Stimulated activated CD8-positive, alpha-beta memory T cell treated with anti-CD3 and anti-CD28 coated beads, Interleukin-7, amount 100 ng/mL, for 4 hours (primary cell): ENCODE results near the gene TRABD.
"Not testable (repeated sequence)": the region's sequence is repeated elsewhere in the genome, so short reads cannot be mapped to it uniquely, and the experiment has no call there.

Source experiments
- DNase-seq, 2 donors: peaks; one replicate each; pipeline ENCODE4 v3.0.0-alpha.2; 2020; ENCODE audit warnings: low read depth in 2 of 2

The TRABD gene

DNA sequence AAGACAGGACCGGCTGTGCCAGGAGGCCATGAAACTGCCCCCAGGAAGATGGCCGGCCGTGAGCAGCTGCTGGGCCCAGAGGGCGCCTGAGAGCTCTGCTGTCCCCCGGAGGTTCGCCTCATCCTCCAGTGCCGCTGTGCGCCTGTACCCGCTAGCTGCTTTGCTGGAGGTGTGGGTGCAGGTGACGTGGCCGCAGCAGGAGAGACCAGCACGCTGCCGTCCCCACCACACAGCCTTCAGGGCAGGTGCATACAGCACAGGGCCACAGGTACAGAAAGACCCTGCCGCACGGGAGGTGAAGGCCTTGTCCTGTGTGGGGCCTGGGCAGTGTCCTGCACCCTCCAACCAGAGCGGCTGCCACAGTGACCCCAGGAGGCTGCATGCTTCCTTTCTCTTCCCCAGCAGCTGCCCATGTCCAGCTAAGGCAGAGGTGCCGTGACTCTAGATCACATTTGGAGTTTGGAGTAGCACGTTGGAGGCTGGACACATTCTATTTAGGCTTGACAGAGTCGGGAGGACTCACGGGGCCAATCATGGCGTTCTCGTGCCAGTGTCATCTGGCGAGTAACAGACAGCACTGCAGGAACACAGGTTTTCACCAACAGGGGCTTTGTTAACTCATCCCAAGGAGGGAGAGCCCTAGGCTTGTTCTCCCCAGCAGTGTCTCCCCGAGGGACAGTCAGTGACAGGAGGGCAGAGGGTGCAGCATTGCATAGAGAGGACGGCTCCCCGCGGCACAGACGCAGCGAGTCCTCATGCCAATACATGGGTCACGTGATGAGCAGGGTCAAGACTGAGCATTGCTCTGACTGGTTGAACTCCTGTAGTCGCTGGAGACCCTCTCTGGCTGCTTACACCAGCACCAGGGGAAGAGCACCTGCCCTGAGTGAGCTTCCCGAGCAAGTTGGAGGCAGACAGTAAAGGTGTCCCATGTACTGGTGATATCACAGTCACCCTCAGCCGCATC lies 33.9 kb upstream of the TRABD start:
- DNase-seq: no peak

DNA sequence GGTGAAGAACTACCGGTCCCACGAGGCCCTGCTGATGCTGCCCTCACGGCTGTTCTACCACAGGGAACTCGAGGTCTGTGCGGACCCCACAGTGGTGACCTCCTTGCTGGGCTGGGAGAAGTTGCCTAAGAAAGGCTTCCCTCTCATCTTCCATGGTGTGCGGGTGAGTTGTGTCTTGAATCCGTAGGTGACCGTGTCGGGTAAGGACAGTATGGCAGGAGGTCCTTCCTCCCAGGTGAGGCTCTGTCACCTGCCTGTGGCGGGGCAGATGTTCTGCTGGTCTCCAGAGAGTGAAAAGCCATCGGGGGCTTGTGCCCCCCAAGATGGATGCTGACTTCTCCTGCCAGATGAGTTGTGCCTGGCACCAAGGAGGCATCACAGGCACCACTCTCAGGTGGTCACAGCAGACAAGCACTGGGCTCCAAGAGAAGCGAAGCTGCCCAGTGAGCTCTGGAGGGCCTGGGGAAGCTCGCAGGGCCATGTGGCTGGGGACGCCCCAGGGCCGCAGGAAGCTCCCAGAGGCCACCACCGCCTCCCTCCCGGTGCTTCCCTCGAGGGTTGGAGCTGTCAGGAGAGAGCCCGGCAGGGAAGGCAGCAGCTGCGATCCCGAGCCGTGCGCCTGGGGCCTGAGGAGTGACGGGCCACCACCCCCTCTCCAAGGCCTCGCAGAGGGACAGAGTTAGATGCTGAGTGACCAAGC lies 32.5 kb upstream of the TRABD start:
- no peak for DNase-seq

DNA sequence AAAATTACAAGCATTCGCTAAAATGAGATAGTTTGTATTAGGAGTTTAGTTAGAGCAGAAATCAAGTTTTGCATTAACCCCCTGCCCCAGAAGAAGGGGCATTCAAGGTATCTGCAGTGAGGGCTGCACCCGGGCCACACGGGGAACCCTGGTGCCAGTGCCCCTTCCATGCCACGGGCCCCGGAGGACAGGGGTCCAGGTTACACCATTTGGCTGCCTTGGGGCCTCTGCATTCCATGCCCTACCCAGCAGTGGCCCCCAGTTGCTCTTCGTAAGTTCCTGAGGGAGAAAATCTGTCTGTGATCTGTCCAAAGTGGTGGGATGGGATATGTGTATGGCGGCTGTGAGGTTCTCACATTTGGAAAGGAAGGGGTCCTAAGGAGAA lies 32.0 kb upstream of the TRABD start:
- no peak for DNase-seq

DNA sequence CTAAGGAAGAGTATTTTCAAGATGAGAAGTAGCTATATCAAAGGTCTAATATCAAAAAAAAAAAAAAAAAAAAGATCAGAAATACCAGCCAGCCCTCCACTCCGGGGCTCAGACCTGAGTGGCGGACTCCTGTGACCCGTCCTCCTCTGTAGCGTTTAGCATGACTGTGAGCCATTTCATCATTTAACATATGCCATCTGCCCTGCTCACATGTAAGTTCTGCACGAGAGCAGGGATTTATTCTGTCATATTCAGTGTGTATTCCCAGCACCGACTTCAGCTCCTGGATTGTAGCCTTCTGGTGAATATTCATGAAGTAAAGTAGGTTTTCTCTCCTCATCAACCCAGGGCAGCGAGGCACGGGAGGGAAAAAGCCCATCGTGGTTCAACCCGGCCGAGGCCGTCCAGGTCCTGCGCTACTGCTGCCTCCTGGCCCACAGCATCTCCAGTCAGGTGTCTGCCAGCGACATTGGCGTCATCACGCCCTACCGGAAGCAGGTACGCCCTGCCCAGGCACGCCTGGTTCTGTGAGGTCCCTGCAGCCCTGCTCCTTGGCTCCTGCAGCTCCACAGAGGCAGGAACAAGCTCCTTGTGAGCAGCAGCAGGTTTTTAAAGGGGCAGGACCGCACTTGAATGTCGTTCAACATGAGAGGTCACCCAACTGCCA lies 27.9 kb upstream of the TRABD start:
- no peak for DNase-seq

DNA sequence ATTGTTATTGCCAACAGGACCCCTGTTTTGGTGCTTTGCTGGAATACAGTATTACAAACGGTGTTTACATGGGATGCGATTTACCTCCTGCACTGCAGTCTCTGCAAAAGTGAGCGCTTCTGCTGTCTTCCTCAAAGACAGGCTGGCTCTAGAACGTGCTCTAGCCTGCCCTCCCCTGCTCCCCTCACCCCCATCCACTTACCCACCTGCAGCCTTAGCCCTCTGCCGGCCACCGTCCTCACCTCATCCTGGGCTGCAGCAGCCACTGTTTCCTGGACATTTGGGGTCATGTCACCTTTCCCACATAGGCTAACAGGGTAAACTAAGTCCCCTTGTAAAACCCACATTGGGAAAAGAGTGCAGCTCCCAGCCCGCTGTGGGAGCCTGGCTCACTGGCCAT lies 24.8 kb upstream of the TRABD start:
- no peak for DNase-seq

DNA sequence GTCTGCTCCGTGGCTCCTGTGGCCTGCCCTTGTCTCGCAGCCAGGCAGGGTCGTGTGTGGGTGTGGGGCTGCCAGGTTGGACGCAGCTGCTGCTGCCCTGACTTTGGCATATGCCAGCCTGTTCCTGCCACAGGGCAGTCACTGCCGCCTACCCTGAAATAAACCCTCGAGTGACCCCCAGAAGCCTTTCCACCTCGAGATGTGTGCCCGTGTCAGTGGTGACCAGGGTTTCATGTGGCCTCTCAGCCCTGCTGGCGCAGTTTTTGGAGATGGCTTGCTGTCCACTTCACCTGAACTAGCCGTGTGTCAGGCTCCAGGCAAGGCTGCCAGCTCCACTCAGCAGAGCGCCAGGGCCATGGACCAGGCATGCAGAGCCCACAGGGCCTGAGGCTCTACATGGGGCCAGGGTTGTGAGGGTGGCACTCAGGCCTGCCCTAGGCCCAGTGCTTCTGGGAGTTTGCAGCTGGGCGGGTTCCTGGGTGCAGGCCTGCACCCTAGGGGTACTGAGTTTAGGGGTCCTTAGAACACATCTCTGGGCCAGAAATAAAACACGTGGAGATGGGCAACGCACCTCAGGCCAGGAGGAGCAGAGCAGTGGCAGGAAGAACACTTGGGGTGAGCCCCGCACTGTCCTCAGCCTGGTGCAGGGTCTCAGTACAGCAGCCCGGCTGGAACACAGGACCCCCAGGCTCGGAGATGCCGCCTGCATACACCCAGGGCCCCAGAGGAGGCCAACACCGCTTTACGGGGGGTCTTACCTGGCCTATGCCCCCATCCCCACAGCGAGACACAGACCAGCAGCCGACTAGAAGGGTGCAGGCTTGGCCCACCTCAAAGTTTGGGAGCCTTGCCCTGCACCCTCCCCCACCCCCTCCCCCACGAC lies 24.0 kb upstream of the TRABD start:
- no peak for DNase-seq

DNA sequence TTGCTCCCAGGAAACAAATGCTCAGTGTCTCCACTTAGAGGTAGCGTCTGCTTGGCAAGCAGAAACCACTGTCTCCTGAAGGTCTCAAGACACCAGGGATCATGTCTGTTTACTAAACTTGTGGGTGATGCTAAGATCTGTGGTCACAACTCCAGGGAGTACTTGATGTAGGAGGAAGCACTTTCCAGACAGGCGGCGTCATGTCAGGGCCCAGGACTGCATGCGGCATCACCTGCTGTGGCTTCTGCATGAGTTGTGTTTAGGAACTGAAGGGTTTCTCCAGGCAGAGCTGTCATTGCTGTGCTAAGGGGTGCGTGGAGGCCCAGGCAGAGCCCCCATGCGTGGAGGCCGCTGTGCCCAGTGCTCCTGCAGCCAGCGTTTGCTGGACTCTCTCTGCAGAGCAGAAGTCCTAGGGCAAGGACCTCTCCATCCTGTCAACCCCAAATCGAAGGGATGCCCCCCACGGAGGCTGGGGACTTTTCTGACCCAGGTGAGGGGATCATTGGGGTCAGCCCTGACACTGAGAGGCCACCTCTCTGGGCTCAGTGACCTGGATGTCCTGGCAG lies 23.2 kb upstream of the TRABD start:
- DNase-seq: no peak

DNA sequence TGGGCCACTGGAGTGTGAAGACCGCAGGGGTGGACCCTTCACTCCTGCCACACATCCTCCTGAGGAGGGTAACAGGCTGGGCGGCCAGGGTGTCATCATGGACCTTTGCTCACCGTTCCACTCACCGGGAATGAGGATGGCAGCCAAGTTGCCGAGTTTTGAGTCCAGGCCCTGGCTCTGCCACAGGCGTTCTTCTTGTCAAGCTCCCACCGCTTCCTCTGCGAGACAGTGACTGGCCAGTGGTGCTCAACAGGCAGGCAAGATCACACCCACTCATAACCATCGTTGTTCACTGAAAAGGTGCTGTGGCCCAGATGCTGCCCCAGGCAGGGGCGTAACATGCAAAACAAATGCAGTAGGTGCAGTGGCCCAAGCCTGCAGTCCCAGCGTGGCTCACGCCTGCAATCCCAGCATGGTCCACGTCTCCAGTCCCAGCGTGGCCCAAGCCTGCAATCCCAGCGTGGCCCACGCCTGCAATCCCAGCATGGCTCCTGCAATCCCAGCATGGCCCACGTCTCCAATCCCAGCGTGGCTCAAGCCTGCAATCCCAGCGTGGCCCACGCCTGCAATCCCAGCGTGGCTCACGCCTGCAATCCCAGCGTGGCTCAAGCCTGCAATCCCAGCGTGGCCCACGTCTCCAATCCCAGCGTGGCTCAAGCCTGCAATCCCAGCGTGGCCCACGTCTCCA lies 20.1 kb upstream of the TRABD start:
- no peak for DNase-seq

DNA sequence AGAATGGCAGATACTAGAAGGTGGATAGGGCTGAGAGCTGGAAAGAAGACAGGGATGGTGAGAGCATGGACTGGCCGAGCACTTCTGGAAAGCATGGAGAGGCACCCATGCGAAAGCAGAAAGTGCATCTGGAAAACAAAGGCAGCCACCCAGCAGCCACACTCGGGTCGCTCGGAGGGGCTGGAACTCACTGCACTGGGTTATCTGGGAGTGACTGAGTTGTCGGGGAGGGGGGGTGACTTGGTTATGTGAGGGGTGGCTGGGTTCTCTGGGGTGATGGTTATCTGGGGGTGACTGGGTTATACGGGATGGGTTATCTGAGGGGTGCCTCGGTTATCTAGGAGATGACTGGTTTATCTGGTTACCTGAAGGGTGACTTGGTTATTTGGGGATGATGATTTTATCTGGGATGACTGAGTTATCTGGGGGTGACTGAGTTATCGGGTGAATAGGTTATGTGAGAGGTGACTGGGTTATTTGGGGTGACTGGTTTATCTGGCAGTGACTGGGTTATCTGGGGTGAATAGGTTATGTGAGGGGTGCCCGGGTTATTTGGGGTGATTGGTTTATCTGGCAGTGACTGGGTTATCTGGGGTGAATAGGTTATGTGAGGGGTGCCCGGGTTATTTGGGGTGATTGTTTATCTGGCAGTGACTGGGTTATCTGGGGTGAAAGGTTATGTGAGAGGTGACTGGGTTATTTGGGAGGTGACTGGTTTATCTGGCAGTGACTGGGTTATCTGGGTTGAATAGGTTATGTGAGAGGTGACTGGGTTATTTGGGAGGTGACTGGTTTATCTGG lies 17.8 kb upstream of the TRABD start:
- no peak for DNase-seq

DNA sequence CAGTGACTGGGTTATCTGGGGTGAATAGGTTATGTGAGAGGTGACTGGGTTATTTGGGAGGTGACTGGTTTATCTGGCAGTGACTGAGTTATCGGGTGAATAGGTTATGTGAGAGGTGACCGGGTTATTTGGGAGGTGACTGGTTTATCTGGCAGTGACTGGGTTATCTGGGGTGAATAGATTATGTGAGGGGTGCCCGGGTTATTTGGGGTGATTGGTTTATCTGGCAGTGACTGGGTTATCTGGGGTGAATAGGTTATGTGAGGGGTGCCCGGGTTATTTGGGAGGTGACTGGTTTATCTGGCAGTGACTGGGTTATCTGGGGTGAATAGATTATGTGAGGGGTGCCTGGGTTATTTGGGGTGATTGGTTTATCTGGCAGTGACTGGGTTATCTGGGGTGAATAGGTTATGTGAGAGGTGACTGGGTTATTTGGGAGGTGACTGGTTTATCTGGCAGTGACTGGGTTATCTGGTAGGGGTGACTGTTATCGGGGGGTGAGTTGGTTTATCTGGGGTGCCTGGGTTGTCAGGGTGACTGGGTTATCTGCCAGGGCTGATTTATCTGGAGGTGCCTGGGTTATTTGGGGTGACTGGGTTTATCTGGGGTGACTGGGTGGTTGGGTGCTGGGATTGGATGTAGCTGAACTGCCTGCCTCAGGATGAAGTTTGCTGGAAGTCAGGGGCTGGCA lies 17.1 kb upstream of the TRABD start:
- DNase-seq: not testable (repeated sequence)

DNA sequence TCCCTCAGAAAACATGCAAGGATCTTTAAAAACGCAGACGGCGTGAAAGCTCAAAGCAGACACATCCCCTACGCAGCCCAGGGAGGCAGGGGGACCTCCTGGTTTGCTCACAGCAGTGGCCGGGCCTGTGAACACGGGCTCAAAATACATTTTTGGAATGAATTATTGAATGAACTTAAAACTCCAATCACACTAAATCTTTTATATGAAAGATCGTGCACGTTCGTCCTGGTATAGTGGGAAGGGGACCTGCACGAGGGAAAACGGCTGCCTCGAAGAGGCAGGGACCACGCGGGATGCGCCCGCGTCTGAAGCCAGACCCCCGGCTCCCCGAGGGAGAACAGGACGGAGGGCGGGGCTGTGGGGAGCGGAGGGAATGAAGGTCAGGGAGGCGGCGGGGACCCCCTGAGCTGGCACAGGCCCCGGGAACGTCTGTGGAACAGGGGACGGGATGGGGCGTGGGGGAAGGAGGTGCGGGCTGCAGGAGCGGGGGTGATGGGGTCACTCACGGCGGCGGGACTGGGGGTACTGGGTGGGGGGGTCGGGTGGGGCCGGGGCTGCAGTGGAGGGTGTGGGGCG lies 16.4 kb upstream of the TRABD start:
- no peak for DNase-seq

DNA sequence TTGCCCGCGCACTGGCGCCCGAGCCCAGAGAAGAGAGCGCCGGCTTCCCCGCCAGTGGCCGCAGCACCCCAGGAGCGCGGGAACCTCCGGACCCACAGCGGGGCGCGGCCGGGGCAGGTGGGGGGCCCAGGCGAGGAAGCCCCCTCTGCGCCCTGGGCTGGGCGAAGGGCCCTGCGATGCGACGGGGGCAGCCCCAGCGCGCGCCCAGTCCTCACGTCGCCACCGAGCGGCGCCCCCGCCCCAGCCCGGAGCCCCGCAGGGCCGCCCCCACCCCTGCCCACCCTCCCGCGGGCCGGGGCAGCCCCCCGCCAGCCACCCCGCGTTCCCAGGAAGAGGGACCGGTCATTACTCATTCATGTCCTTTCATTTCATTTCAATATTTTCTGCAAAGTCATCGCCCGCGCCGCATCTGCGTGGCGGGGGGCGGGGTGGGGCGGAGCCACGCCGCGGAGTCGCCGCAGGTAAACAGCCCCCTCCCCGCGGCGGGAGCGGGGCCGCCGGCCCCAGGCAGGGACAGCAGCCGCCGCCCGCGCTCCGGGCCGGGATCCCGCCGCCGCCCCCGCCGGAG lies 15.9 kb upstream of the TRABD start:
- DNase-seq: peak; percentile 28 to 39

DNA sequence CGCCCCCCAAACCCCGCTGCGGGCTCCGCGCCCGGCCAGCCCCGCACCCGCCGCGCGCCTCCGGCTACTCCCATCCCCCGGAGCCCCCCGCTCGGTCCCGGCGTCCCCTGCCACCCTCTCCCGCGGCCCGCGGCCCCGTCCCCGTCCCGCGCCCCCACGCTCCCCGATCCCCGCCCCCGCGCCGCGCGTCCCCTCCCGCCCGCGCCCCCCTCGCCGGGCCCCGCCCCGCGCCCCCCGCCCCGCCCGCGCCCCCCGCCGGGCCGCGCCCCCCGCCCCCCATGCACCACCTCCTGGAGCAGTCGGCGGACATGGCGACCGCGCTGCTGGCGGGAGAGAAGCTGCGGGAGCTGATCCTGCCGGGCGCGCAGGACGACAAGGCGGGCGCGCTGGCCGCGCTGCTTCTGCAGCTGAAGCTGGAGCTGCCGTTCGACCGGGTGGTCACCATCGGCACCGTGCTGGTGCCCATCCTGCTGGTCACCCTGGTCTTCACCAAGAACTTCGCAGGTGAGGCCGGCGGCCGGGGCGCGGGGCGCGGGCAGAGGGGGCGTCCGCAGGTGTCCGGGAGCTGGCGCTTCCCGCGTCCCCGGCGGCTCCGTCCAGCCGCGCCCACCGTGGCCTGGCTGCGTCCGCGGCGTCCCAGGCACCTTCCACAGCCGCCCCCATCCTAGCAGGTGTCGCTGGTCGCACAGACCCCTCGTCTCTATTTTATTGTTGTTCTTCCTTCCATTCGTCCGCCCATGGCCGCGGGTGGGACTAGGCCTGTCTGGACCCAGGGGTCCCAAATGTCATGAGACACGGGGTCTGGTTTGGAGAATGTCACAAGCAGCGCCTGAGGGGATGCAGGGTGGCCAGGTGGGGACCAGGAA lies 15.0 kb upstream of the TRABD start, which contains the start of gene PANX2:
Gene PANX2, plus strand, starts transcription at position 279 of the 866 bp plus-strand sequence. Its CDS starts 0 bp downstream, at position 279.
- DNase-seq: no peak

DNA sequence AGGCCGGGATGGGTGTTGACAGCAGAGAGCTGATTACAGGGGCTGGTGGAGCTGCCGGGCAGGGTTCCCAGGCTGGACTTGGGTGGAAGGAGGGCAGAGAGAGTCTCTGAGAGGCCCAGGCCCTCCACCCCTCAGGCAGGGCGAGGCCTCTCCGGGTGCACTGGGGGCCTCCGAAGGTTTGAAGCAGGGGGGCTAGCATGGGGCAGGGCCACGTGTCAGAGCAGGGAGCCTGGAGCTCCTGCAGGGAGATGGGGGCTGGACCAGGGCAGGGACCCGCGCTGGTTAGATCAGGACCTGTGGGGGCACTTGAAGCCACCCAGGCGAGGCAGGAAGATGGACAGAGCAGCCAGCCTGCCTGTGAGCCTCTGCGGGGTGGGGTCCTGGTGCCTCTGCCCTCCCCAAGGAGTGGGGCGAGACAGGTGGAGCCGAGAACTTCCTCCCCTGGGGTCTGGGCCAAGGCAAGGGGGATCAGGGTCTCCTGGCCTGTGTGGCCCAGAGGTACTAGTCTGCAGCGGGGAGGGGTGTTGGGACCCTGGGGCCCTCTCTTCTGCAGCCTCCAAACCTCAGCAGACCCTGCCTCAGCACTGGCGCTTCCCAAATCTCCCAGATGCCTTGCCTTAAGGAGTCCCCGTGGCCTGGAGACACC lies 14.3 kb upstream of the TRABD start:
- DNase-seq: no peak

DNA sequence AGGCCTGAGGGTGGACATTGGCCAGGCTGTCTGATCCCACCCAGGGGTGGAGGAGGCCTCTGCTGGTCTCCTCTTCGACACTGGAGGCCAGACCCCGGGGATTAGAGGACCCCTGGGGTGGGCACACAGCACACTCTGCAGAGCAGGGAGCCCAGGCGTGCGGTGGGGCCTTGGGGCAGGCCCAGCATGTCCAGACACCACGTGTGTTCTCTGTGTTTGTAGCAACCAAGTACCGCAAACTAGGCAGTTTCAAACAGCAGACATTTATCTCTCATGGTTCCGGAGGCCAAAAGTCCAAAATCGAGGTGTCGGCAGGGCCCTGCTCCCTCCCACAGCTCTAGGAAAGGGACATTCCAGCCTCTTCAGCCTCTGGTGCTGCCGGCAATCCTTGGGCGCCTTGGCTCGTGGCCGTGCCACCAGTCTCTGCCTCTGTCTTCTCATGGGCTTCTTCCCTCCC lies 13.7 kb upstream of the TRABD start:
- no peak for DNase-seq

DNA sequence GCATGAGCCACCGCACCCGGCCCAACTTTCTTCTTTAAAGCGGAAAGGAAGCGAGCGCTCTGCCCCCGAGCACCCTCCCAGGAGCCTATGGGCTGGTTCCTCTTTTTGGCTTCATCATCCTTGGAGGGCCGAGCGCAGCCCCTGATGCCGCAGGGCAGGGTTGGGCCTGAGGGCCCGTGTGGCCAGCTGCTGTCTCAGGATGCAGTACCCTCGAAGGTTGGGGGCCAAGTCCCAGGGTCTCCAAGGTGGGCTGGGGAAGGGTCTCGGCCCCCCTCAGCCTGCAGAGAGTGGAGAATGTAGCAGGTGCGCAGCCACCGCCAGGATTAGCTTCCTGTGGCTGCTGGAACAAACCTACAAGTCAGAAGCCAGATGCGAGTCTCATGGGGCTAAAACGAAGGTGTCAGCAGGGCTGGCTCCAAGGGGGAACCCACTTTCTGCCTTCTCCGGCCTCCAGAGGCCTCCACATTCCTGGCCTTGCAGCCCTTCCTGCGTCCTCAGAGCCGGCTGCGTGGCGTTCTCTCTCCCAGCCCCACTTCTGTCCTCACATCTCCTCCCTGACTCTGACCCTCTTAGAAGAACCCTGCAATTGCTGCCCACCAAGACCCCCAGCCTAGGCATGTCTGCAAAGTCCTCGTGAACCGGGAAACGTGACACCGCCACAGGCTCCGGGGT lies 12.3 kb upstream of the TRABD start:
- no peak for DNase-seq
